H9 (cell line): ENCODE data around the gene LEKR1. TPM values are rescaled to one million over a fixed set of nuclear protein-coding genes. Genes with fewer than 3 reads are reported as not detected.

Source experiments
- DNase-seq: peaks from one replicate; pipeline ENCODE4 v3.0.0-alpha.2; 2017
- H2AFZ ChIP-seq: one replicate; pipeline ENCODE4 v1.6.1; 2013; ENCODE audit warnings: mild to moderate bottlenecking, low read length, control low read depth, moderate library complexity
- H2AK5ac ChIP-seq: 2 replicates; pipeline ENCODE4 v1.6.1; 2013; ENCODE audit warnings: low read length, control low read depth, mixed read lengths; ENCODE audit not compliant: insufficient read length
- H2BK120ac ChIP-seq: one replicate; pipeline ENCODE4 v1.6.1; 2013; ENCODE audit warnings: low read depth, mild to moderate bottlenecking, low read length, control low read depth, inconsistent platforms; ENCODE audit not compliant: poor library complexity, severe bottlenecking
- H2BK12ac ChIP-seq: 2 replicates; pipeline ENCODE4 v1.6.1; 2013; ENCODE audit warnings: low read length, control low read depth, mixed read lengths, low read depth; ENCODE audit not compliant: insufficient read length
- H2BK15ac ChIP-seq: 2 replicates; pipeline ENCODE4 v1.6.1; 2013; ENCODE audit warnings: low read depth, low read length, control low read depth
- H2BK20ac ChIP-seq: one replicate; pipeline ENCODE4 v1.6.1; 2013; ENCODE audit warnings: low read depth, mild to moderate bottlenecking, low read length, control low read depth, inconsistent platforms; ENCODE audit not compliant: poor library complexity, severe bottlenecking
- H2BK5ac ChIP-seq: 2 replicates; pipeline ENCODE4 v1.6.1; 2013; ENCODE audit warnings: low read length, control low read depth, mixed read lengths; ENCODE audit not compliant: insufficient read length
- H3K14ac ChIP-seq: 2 replicates; pipeline ENCODE4 v1.6.1; 2013; ENCODE audit warnings: low read length, control low read depth; ENCODE audit not compliant: insufficient read depth
- H3K18ac ChIP-seq: 2 replicates; pipeline ENCODE4 v1.6.1; 2013; ENCODE audit warnings: low read depth, mild to moderate bottlenecking, mixed read lengths, low read length, control low read depth; ENCODE audit not compliant: insufficient read length
- H3K23ac ChIP-seq: 2 replicates; pipeline ENCODE4 v1.6.1; 2013; ENCODE audit warnings: low read length, control low read depth, mixed read lengths, low read depth; ENCODE audit not compliant: insufficient read length
- H3K23me2 ChIP-seq: 2 replicates; pipeline ENCODE4 v1.6.1; 2013; ENCODE audit warnings: low read depth, mild to moderate bottlenecking, mixed read lengths, low read length, control low read depth; ENCODE audit not compliant: insufficient read length, poor library complexity, severe bottlenecking
- H3K27ac ChIP-seq: 2 replicates; pipeline ENCODE4 v1.5.1; 2013; ENCODE audit warnings: low read length, control low read depth, mixed read lengths, low read depth; ENCODE audit not compliant: insufficient read length
- H3K27me3 ChIP-seq: 2 replicates; pipeline ENCODE4 v1.6.1; 2013; ENCODE audit warnings: low read length, control low read depth, inconsistent platforms; ENCODE audit not compliant: insufficient read depth
- H3K4ac ChIP-seq: 2 replicates; pipeline ENCODE4 v1.6.1; 2013; ENCODE audit warnings: low read depth, mild to moderate bottlenecking, control low read depth, inconsistent platforms, low read length, moderate library complexity
- H3K4me1 ChIP-seq: 2 replicates; pipeline ENCODE4 v1.6.1; 2013; ENCODE audit warnings: low read length, control low read depth, inconsistent platforms; ENCODE audit not compliant: insufficient read depth
- H3K4me2 ChIP-seq: 2 replicates; pipeline ENCODE4 v1.6.1; 2013; ENCODE audit warnings: low read length, control low read depth, mixed read lengths; ENCODE audit not compliant: insufficient read length, insufficient read depth
- H3K56ac ChIP-seq: 2 replicates; pipeline ENCODE4 v1.6.1; 2013; ENCODE audit warnings: low read depth, mild to moderate bottlenecking, mixed read lengths, low read length, control low read depth; ENCODE audit not compliant: insufficient read length
- H3K79me1 ChIP-seq: 2 replicates; pipeline ENCODE4 v1.6.1; 2013; ENCODE audit warnings: low read depth, mild to moderate bottlenecking, moderate library complexity, low read length, control low read depth, inconsistent platforms; ENCODE audit not compliant: insufficient read depth, poor library complexity, severe bottlenecking
- H3K79me2 ChIP-seq: 2 replicates; pipeline ENCODE4 v1.6.1; 2013; ENCODE audit warnings: low read length, control low read depth, inconsistent platforms; ENCODE audit not compliant: insufficient read depth
- H3K9ac ChIP-seq: 2 replicates; pipeline ENCODE4 v1.6.1; 2013; ENCODE audit warnings: low read length, control low read depth, mixed read lengths; ENCODE audit not compliant: insufficient read length; ENCODE audit errors: extremely low read depth
- H3K9me3 ChIP-seq: one replicate; pipeline ENCODE4 v1.6.1; 2013; ENCODE audit warnings: low read depth, low read length, inconsistent platforms; ENCODE audit not compliant: control insufficient read depth
- H3T11ph ChIP-seq: one replicate; pipeline ENCODE4 v1.6.1; 2013; ENCODE audit warnings: mild to moderate bottlenecking, low read length, control low read depth, inconsistent platforms
- H4K20me1 ChIP-seq: one replicate; pipeline ENCODE4 v1.6.1; 2013; ENCODE audit not compliant: control insufficient read depth, insufficient read length, insufficient read depth
- H4K5ac ChIP-seq: 2 replicates; pipeline ENCODE4 v1.6.1; 2013; ENCODE audit warnings: low read depth, mild to moderate bottlenecking, mixed read lengths, low read length, control low read depth; ENCODE audit not compliant: insufficient read length
- H4K8ac ChIP-seq: replicated peaks from 2 replicates; pipeline ENCODE4 v1.6.1; 2013; ENCODE audit warnings: low read length, control low read depth, mixed read lengths, low read depth; ENCODE audit not compliant: insufficient read length
- H4K91ac ChIP-seq: 2 replicates; pipeline ENCODE4 v1.6.1; 2013; ENCODE audit warnings: low read depth, mild to moderate bottlenecking, moderate library complexity, mixed read lengths, low read length, control low read depth; ENCODE audit not compliant: insufficient read length
- H3K27ac Mint-ChIP-seq, 3 experiments: 2 replicates in 2 of 3; 3 replicates in 1 of 3; pipeline ENCODE4 v1.8.0; 2020 to 2021; ENCODE audit warnings: mixed read lengths in 3 of 3, mild to moderate bottlenecking in 1 of 3, moderate library complexity in 1 of 3
- H3K27me3 Mint-ChIP-seq: 2 replicates; pipeline ENCODE4 v1.8.0; 2021; ENCODE audit warnings: low read depth, mild to moderate bottlenecking, moderate library complexity, mixed read lengths
- H3K36me3 Mint-ChIP-seq, 3 experiments: 2 replicates in 2 of 3; 3 replicates in 1 of 3; pipeline ENCODE4 v1.8.0; 2020 to 2021; ENCODE audit warnings: low read depth in 3 of 3, mixed read lengths in 3 of 3; ENCODE audit not compliant: insufficient read depth in 1 of 3
- H3K4me1 Mint-ChIP-seq, 2 experiments: 2 replicates each; pipeline ENCODE4 v1.8.0; 2020; ENCODE audit warnings: mixed read lengths in 2 of 2
- H3K4me3 Mint-ChIP-seq, 2 experiments: 2 replicates in 1 of 2; 3 replicates in 1 of 2; pipeline ENCODE4 v1.8.0; 2020 to 2021; ENCODE audit warnings: mild to moderate bottlenecking in 2 of 2, mixed read lengths in 2 of 2, moderate library complexity in 1 of 2
- H3K9me3 Mint-ChIP-seq, 2 experiments: 2 replicates in 1 of 2; 3 replicates in 1 of 2; pipeline ENCODE4 v1.8.0; 2020; ENCODE audit warnings: mild to moderate bottlenecking in 2 of 2, mixed read lengths in 2 of 2, moderate library complexity in 1 of 2
- CTCF ChIP-seq: fragments of 200-600 bp; sonication (generic); conservative IDR thresholded peaks from 3 replicates; pipeline ENCODE4 v1.8.0; 2021; ENCODE audit warnings: antibody characterized with exemption, mild to moderate bottlenecking
- WGBS: extraction: QIAGEN DNeasy Blood & Tissue Kit; methylation state at CpG from one replicate; pipeline ENCODE4 v1.1.7; 2013; ENCODE audit warnings: missing lambda C conversion rate, low lambda C conversion rate, mixed read lengths; ENCODE audit not compliant: insufficient read length; ENCODE audit errors: extremely low coverage; 5-methylcytosine and 5-hydroxymethylcytosine counted together
- total RNA-seq: library from RNA; stranded (reverse); gene quantifications from 2 replicates; pipeline ENCODE4 v1.2.1, GENCODE V29; 2021

LEKR1 gene
- total RNA-seq, 1 experiment from 2014 or later = not detected

- Histone ChIP-seq H3K23me2 (no peaks in the 10 kb centered on the region), H2BK20ac (no peak overlapping the region), H3K4me1 (peaks cover 4% of the 10 kb centered on the region; the same call in 1 of the 2 replicates), H2AFZ (no peak overlapping the region), H2AK5ac (no peak overlapping the region), H3K9ac (no peak overlapping the region), H3K27me3 (no peaks in the 10 kb centered on the region), H4K5ac (no peak overlapping the region), H3K56ac (no peak overlapping the region), H3K79me2 (no peaks in the 10 kb centered on the region), H2BK120ac (no peak overlapping the region), H3K23ac (no peak overlapping the region), H3T11ph (no peak overlapping the region), H3K27ac (no peak overlapping the region), H3K4me2 (no peak overlapping the region), H2BK15ac (no peak overlapping the region), H3K79me1 (no peaks in the 10 kb centered on the region), H3K9me3 (no peaks in the 10 kb centered on the region), H2BK5ac (no peak overlapping the region), H4K20me1 (no peaks in the 10 kb centered on the region), H3K18ac (no peak overlapping the region), H4K91ac (no peak overlapping the region), H3K14ac (no peak overlapping the region), H3K4ac (no peak overlapping the region), H4K8ac (no peak overlapping the region), H2BK12ac (no peak overlapping the region)
- H3K9me3 Mint-ChIP-seq = peaks cover 15 to 27% of the 10 kb centered on the region in 2 experiments
- no peak for DNase-seq
- no peak overlapping the region for H3K4me3 Mint-ChIP-seq
- peaks cover 12 to 21% of the 10 kb centered on the region in 2 experiments for H3K4me1 Mint-ChIP-seq
- no peak for TF ChIP-seq CTCF
- peaks cover 0 to 38% (median 6%) of the 10 kb centered on the region in 3 experiments for H3K36me3 Mint-ChIP-seq
- no peak overlapping the region; a peak in 1 of 7 replicates for H3K27ac Mint-ChIP-seq
- no peaks in the 10 kb centered on the region for H3K27me3 Mint-ChIP-seq
- no CpG with 5 or more reads among the region's 3 CpGs for WGBS
These were observed 93.7 kb downstream of the LEKR1 start for GRCh38 chr3:156919818-156920217.
